H1 (cell line): ENCODE measurements around the gene POLR3C.
"Not testable (repeated sequence)": the region's sequence is repeated elsewhere in the genome, so short reads cannot be mapped to it uniquely, and the experiment has no call there.

Experiments
- CREB1 ChIP-seq: IDR thresholded peaks from 2 replicates; pipeline ENCODE4 v1.6.1; 2012; ENCODE audit warnings: inconsistent platforms
- EGR1 ChIP-seq: IDR thresholded peaks from 2 replicates; pipeline ENCODE4 v1.6.1; 2011; ENCODE audit warnings: low read depth, low read length, borderline replicate concordance
- EZH2 ChIP-seq: fragments of 200-600 bp; sonication (generic); IDR thresholded peaks from 2 replicates; pipeline ENCODE4 v1.7.1; 2012; ENCODE audit warnings: low read depth, mild to moderate bottlenecking, moderate library complexity, low read length, inconsistent platforms; ENCODE audit not compliant: severe bottlenecking
- MAFK ChIP-seq: IDR thresholded peaks from 2 replicates; pipeline ENCODE4 v1.6.1; 2012; ENCODE audit warnings: low read depth, mild to moderate bottlenecking, improper control_type of control experiment, low read length
- POLR2A ChIP-seq, 2 experiments: IDR thresholded peaks; 1 replicate in 1 of 2; 2 replicates in 1 of 2; pipeline ENCODE4 v1.6.1; 2011; ENCODE audit warnings: low read depth in 2 of 2, low read length in 2 of 2, mild to moderate bottlenecking in 2 of 2; ENCODE audit errors: control extremely low read depth in 1 of 2
- POLR2AphosphoS5 ChIP-seq: IDR thresholded peaks from 2 replicates; pipeline ENCODE4 v1.6.1; 2011; ENCODE audit warnings: low read depth, low read length
- RAD21 ChIP-seq, 2 experiments: IDR thresholded peaks in 1 of 2; conservative IDR thresholded peaks in 1 of 2; 2 replicates each; pipeline ENCODE4 v1.6.1; 2011; ENCODE audit warnings: low read depth in 2 of 2, low read length in 2 of 2, improper control_type of control experiment in 1 of 2, inconsistent platforms in 1 of 2, mild to moderate bottlenecking in 1 of 2, moderate library complexity in 1 of 2
- RXRA ChIP-seq: IDR thresholded peaks from 2 replicates; pipeline ENCODE4 v1.6.1; 2011; ENCODE audit warnings: low read depth, mild to moderate bottlenecking, low read length, moderate library complexity; ENCODE audit not compliant: insufficient read depth
- SIX5 ChIP-seq: IDR thresholded peaks from 2 replicates; pipeline ENCODE4 v1.6.1; 2011; ENCODE audit warnings: mild to moderate bottlenecking, low read depth, low read length
- TBP ChIP-seq: IDR thresholded peaks from 2 replicates; pipeline ENCODE4 v1.6.1; 2011; ENCODE audit warnings: low read depth, low read length, improper control_type of control experiment
- TF ChIP-seq, protein P1 (sequence below), 3 experiments: IDR thresholded peaks; 1 replicate in 2 of 3; 2 replicates in 1 of 3; pipeline versions ENCODE4 v1.5.1 to v1.6.1; 2011; ENCODE audit warnings: low read length in 3 of 3, mild to moderate bottlenecking in 3 of 3, inconsistent platforms in 2 of 3, low read depth in 1 of 3, moderate library complexity in 1 of 3; ENCODE audit not compliant: insufficient read depth in 1 of 3; ENCODE audit errors: control extremely low read depth in 1 of 3
- TF ChIP-seq, protein P2 (sequence below): IDR thresholded peaks from 2 replicates; pipeline ENCODE4 v1.6.1; 2011; ENCODE audit warnings: low read length, improper control_type of control experiment
- TF ChIP-seq, protein P3 (sequence below): IDR thresholded peaks from 2 replicates; pipeline ENCODE4 v1.6.1; 2012; ENCODE audit warnings: low read length, inconsistent platforms

DNA sequence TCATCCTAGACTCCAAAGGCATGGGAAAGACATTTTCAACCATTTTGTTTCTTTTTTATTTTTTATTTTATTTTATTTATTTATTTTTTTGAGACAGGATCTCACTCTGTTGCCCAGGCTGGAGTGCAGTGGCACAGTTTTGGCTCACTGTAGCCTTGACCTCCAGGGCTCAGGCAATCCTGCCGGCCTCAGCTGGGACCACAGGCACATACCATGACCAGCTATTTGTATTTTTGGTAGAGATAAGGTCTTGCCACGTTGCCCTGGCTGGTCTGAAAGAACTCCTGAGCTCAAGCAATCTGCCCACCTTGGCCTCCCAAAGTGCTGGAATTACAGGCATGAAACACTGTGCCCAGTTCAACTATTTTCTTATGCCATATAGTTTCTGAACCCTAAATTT lies 32.1 kb upstream of the POLR3C start:
- TF ChIP-seq EGR1; EZH2; POLR2A (IDR thresholded peaks at IDR 0.05; ENCODE audit: control extremely low read depth in 1 of 2, low read depth in 2 of 2, low read length in 2 of 2); POLR2AphosphoS5; MAFK; RXRA; SIX5; RAD21 (IDR thresholded peaks at IDR 0.05 in 1 of 2, conservative IDR thresholded peaks at IDR 0.05 in 1 of 2; ENCODE audit: low read depth in 2 of 2, low read length in 2 of 2); TBP; CREB1: not testable (repeated sequence)
- TF ChIP-seq, protein P1, sequence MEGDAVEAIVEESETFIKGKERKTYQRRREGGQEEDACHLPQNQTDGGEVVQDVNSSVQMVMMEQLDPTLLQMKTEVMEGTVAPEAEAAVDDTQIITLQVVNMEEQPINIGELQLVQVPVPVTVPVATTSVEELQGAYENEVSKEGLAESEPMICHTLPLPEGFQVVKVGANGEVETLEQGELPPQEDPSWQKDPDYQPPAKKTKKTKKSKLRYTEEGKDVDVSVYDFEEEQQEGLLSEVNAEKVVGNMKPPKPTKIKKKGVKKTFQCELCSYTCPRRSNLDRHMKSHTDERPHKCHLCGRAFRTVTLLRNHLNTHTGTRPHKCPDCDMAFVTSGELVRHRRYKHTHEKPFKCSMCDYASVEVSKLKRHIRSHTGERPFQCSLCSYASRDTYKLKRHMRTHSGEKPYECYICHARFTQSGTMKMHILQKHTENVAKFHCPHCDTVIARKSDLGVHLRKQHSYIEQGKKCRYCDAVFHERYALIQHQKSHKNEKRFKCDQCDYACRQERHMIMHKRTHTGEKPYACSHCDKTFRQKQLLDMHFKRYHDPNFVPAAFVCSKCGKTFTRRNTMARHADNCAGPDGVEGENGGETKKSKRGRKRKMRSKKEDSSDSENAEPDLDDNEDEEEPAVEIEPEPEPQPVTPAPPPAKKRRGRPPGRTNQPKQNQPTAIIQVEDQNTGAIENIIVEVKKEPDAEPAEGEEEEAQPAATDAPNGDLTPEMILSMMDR (IDR thresholded peaks at IDR 0.05; ENCODE audit: control extremely low read depth in 1 of 3, insufficient read depth in 1 of 3, low read depth in 1 of 3, low read length in 3 of 3) = not testable (repeated sequence)
- TF ChIP-seq, protein P2, sequence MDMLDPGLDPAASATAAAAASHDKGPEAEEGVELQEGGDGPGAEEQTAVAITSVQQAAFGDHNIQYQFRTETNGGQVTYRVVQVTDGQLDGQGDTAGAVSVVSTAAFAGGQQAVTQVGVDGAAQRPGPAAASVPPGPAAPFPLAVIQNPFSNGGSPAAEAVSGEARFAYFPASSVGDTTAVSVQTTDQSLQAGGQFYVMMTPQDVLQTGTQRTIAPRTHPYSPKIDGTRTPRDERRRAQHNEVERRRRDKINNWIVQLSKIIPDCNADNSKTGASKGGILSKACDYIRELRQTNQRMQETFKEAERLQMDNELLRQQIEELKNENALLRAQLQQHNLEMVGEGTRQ = not testable (repeated sequence)
- TF ChIP-seq, protein P3, sequence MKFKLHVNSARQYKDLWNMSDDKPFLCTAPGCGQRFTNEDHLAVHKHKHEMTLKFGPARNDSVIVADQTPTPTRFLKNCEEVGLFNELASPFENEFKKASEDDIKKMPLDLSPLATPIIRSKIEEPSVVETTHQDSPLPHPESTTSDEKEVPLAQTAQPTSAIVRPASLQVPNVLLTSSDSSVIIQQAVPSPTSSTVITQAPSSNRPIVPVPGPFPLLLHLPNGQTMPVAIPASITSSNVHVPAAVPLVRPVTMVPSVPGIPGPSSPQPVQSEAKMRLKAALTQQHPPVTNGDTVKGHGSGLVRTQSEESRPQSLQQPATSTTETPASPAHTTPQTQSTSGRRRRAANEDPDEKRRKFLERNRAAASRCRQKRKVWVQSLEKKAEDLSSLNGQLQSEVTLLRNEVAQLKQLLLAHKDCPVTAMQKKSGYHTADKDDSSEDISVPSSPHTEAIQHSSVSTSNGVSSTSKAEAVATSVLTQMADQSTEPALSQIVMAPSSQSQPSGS = not testable (repeated sequence)
